MM.1S (cell line): ENCODE results near the gene ADAMTS6.

ENCODE experiments used
- DNase-seq: peaks from one replicate; pipeline ENCODE4 v3.0.0-alpha.2; 2015
- H2AFZ ChIP-seq: fragments of 300-600 bp; sonication (generic); 2 replicates; pipeline ENCODE4 v1.6.0; 2016; ENCODE audit warnings: antibody characterized with exemption, low read length
- H3F3A ChIP-seq: fragments of 300-600 bp; sonication (generic); 2 replicates; pipeline ENCODE4 v1.6.1; 2016; ENCODE audit warnings: mild to moderate bottlenecking, antibody characterized with exemption, low read length, moderate library complexity, mixed read lengths; ENCODE audit not compliant: insufficient read depth
- H3K27ac ChIP-seq: fragments of 300-600 bp; sonication (generic); 2 replicates; pipeline ENCODE4 v1.5.1; 2016; ENCODE audit warnings: mild to moderate bottlenecking, low read length
- H3K27me3 ChIP-seq: fragments of 300-600 bp; sonication (generic); replicated peaks from 2 replicates; pipeline ENCODE4 v1.6.0; 2016; ENCODE audit warnings: low read length; ENCODE audit not compliant: insufficient read depth
- H3K36me3 ChIP-seq: fragments of 300-600 bp; sonication (generic); replicated peaks from 2 replicates; pipeline ENCODE4 v1.6.1; 2016; ENCODE audit warnings: mild to moderate bottlenecking, low read length, mixed read lengths; ENCODE audit not compliant: insufficient read depth
- H3K4me1 ChIP-seq: fragments of 300-600 bp; sonication (generic); 2 replicates; pipeline ENCODE4 v1.6.1; 2016; ENCODE audit warnings: low read length, mixed read lengths
- H3K4me2 ChIP-seq: fragments of 300-600 bp; sonication (generic); 2 replicates; pipeline ENCODE4 v1.6.0; 2016; ENCODE audit warnings: low read depth, low read length
- H3K4me3 ChIP-seq: fragments of 300-600 bp; sonication (generic); 2 replicates; pipeline ENCODE4 v1.5.1; 2016; ENCODE audit warnings: low read length, mixed read lengths
- H3K79me2 ChIP-seq: fragments of 300-600 bp; sonication (generic); 2 replicates; pipeline ENCODE4 v1.6.1; 2016; ENCODE audit warnings: mixed run types, low read length, mixed read lengths
- H3K9ac ChIP-seq: fragments of 300-600 bp; sonication (generic); 2 replicates; pipeline ENCODE4 v1.6.1; 2016; ENCODE audit warnings: low read length, mixed read lengths
- H3K9me2 ChIP-seq: fragments of 300-600 bp; sonication (generic); replicated peaks from 2 replicates; pipeline ENCODE4 v1.6.1; 2016; ENCODE audit warnings: mild to moderate bottlenecking, low read length, mixed read lengths; ENCODE audit not compliant: insufficient read depth
- H3K9me3 ChIP-seq: fragments of 300-600 bp; sonication (generic); replicated peaks from 2 replicates; pipeline ENCODE4 v1.6.1; 2016; ENCODE audit warnings: mild to moderate bottlenecking, low read length, mixed read lengths; ENCODE audit not compliant: insufficient read depth
- H4K20me1 ChIP-seq: fragments of 300-600 bp; sonication (generic); 2 replicates; pipeline ENCODE4 v1.6.1; 2016; ENCODE audit warnings: mild to moderate bottlenecking, low read length, moderate library complexity, mixed read lengths; ENCODE audit not compliant: insufficient read depth
- EZH2 ChIP-seq: fragments of 300-600 bp; sonication (generic); optimal IDR thresholded peaks from 2 replicates; pipeline ENCODE3; 2017; ENCODE audit warnings: low read depth, mild to moderate bottlenecking, antibody characterized with exemption, low read length, mixed read lengths
- EZH2phosphoT487 ChIP-seq: fragments of 300-600 bp; sonication (generic); IDR thresholded peaks from 2 replicates; pipeline ENCODE4 v1.6.1; 2018; ENCODE audit warnings: antibody characterized with exemption, low read length
- TF ChIP-seq, protein P1 (sequence below): fragments of 300-600 bp; sonication (generic); IDR thresholded peaks from 2 replicates; pipeline ENCODE4 v1.5.1; 2016; ENCODE audit warnings: antibody characterized with exemption, low read length, mixed read lengths

Gene ADAMTS6

DNA sequence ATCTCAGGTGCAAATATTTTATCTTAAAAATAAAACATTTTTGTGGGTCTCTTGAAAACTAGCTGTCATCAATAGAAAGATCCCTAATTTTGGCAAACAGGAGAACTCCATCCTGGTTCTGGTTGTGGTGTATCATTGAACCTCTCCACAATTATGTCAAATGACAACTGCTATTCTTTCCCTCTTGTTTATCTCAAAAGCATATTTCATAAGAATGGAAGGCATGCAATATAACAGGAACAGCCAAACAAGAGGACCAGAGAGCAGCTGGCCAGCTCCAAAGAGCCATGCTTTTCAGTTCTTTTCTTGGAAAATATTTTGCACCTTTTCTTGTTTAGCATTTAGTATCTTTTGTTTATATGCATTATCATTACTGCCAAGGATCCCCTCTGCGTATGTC, 125.4 kb downstream of the ADAMTS6 start:
- Histone ChIP-seq H3K9ac (no peak overlapping the region), H3F3A (no peaks in the 10 kb centered on the region), H3K79me2 (no peaks in the 10 kb centered on the region), H3K4me2 (no peak overlapping the region), H3K27me3 (no peaks in the 10 kb centered on the region), H3K4me1 (no peaks in the 10 kb centered on the region), H3K36me3 (no peaks in the 10 kb centered on the region), H3K9me3 (no peaks in the 10 kb centered on the region), H3K27ac (no peak overlapping the region), H3K9me2 (0 out of 2 replicates have a peak, but pooled peaks cover 3% of the 10 kb centered on the region), H2AFZ (no peak overlapping the region), H3K4me3 (no peak overlapping the region), H4K20me1 (no peaks in the 10 kb centered on the region)
- TF ChIP-seq, protein P1, sequence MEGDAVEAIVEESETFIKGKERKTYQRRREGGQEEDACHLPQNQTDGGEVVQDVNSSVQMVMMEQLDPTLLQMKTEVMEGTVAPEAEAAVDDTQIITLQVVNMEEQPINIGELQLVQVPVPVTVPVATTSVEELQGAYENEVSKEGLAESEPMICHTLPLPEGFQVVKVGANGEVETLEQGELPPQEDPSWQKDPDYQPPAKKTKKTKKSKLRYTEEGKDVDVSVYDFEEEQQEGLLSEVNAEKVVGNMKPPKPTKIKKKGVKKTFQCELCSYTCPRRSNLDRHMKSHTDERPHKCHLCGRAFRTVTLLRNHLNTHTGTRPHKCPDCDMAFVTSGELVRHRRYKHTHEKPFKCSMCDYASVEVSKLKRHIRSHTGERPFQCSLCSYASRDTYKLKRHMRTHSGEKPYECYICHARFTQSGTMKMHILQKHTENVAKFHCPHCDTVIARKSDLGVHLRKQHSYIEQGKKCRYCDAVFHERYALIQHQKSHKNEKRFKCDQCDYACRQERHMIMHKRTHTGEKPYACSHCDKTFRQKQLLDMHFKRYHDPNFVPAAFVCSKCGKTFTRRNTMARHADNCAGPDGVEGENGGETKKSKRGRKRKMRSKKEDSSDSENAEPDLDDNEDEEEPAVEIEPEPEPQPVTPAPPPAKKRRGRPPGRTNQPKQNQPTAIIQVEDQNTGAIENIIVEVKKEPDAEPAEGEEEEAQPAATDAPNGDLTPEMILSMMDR: no peak
- no peak for TF ChIP-seq EZH2phosphoT487
- no peak for TF ChIP-seq EZH2
- DNase-seq: no peak

DNA sequence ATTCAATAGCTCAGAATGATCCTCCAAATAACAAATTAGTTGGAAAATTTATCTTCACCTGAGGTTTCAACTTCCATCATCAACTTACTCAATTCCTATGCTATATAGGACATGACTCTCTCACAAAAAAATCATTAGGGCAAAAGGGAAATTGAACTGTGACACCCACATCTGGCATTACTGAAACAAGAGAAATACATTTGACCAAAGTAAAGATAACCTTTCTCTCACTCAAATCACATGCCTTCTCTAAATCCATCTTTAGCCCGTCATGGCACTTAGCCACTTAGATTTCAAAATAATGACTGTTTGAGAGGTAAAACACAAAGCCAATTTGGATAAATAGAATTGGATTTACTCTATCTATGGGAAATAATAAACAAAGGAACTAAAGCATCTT, 126.4 kb downstream of the ADAMTS6 start:
- no peaks in the 10 kb centered on the region for H4K20me1 ChIP-seq
- no peak overlapping the region for H2AFZ ChIP-seq
- no peaks in the 10 kb centered on the region for H3K27me3 ChIP-seq
- H3K79me2 ChIP-seq: no peaks in the 10 kb centered on the region
- H3F3A ChIP-seq: no peaks in the 10 kb centered on the region
- H3K27ac ChIP-seq: no peak overlapping the region
- no peak overlapping the region for H3K4me3 ChIP-seq
- no peak for TF ChIP-seq EZH2
- TF ChIP-seq, protein P1: no peak
- TF ChIP-seq EZH2phosphoT487: no peak
- no peaks in the 10 kb centered on the region for H3K36me3 ChIP-seq
- no peak for DNase-seq
- no peaks in the 10 kb centered on the region for H3K4me1 ChIP-seq
- H3K9me3 ChIP-seq: no peaks in the 10 kb centered on the region
- H3K9ac ChIP-seq: no peak overlapping the region
- H3K4me2 ChIP-seq: no peak overlapping the region
- H3K9me2 ChIP-seq: 0 out of 2 replicates have a peak, but pooled peaks cover 3% of the 10 kb centered on the region

DNA sequence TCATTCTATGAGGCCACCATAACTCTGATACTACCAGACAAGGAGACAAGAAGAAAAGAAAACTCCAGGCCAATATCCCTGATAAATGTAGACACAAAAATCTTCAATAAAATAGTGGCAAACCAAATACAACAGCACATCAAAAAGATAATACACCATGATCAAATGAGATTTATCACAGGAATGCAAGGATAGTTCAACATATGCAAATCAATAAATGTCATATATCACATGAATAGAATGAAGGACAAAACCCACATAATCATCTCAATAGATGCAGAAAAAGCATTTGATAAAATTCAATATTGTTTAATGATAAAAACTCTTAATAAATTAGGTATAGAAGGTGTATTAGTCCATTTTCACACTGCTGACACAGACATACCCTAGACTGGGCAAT, 139.9 kb downstream of the ADAMTS6 start:
- no peaks in the 10 kb centered on the region for H3K27me3 ChIP-seq
- H3K4me2 ChIP-seq: no peak overlapping the region
- no peak overlapping the region for H3K27ac ChIP-seq
- H3K4me3 ChIP-seq: no peak overlapping the region
- H3K36me3 ChIP-seq: no peaks in the 10 kb centered on the region
- no peaks in the 10 kb centered on the region for H3F3A ChIP-seq
- no peaks in the 10 kb centered on the region for H3K9me3 ChIP-seq
- no peak for DNase-seq
- no peaks in the 10 kb centered on the region for H3K79me2 ChIP-seq
- H3K4me1 ChIP-seq: no peaks in the 10 kb centered on the region
- H3K9me2 ChIP-seq: no peaks in the 10 kb centered on the region
- H3K9ac ChIP-seq: no peak overlapping the region
- H2AFZ ChIP-seq: no peak overlapping the region
- TF ChIP-seq EZH2 (no peak), EZH2phosphoT487 (no peak)
- TF ChIP-seq, protein P1: no peak
- no peaks in the 10 kb centered on the region for H4K20me1 ChIP-seq
